Hypothalamus (tissue), 51 donors: ENCODE results near the gene ZNF296.

ENCODE experiments used
- DNase-seq, 51 donors: peaks; one replicate each; lab custom pipeline; 2025; lab: John Stamatoyannopoulos, UW

ZNF296 gene

GRCh38 chr19:45063851-45064801 lies 12.2 kb downstream of the ZNF296 start:
- no peak for DNase-seq

GRCh38 chr19:45061965-45062364 lies 14.3 kb downstream of the ZNF296 start:
- DNase-seq, result no peak

- peak in 50 of 51 donors; percentile 7 to 91 (median 56) for DNase-seq
These were observed 16.9 kb downstream of the ZNF296 start for GRCh38 chr19:45059258-45059965.

GRCh38 chr19:45058622-45059159 lies 17.6 kb downstream of the ZNF296 start:
- no peak for DNase-seq

- no peak for DNase-seq
These were observed 18.8 kb downstream of the ZNF296 start for GRCh38 chr19:45057444-45057843.

GRCh38 chr19:45056831-45057230 lies 19.4 kb downstream of the ZNF296 start:
- no peak for DNase-seq

- DNase-seq, result no peak
These were observed 24.2 kb downstream of the ZNF296 start for GRCh38 chr19:45051929-45052579.

GRCh38 chr19:45050036-45050435 lies 26.2 kb downstream of the ZNF296 start:
- no peak for DNase-seq

- DNase-seq, result peak in 31 of 51 donors; percentile 1 to 69 (median 20)
These were observed 27.1 kb downstream of the ZNF296 start for GRCh38 chr19:45049073-45049736.

GRCh38 chr19:45047188-45047797 lies 29.0 kb downstream of the ZNF296 start:
- no peak for DNase-seq

- peak in 1 of 51 donors; percentile 31 for DNase-seq
These were observed 29.9 kb downstream of the ZNF296 start for GRCh38 chr19:45046355-45046754.

- peak in 48 of 51 donors; percentile 6 to 94 (median 72) for DNase-seq
These were observed 30.5 kb downstream of the ZNF296 start for GRCh38 chr19:45045671-45046353.

- no peak for DNase-seq
These were observed 35.2 kb downstream of the ZNF296 start for GRCh38 chr19:45041125-45041524.

- peak in 1 of 51 donors; percentile 11 for DNase-seq
These were observed 36.1 kb downstream of the ZNF296 start for GRCh38 chr19:45040059-45040771.

- peak; percentile 35 to 92 (median 80) for DNase-seq
These were observed 37.1 kb downstream of the ZNF296 start, which contains the start of gene CLASRP for GRCh38 chr19:45038931-45039893. Gene CLASRP (plus strand): TSS chr19:45039045. CDS start chr19:45040213, 1,168 bp downstream.

GRCh38 chr19:45037393-45038169 lies 38.7 kb downstream of the ZNF296 start:
- no peak for DNase-seq
